Fibroblast of skin of left biceps (primary cell): ENCODE data around the gene SYCP2.

Experiments
- DNase-seq, 2 experiments: peaks; one replicate each; pipeline ENCODE4 v3.0.0-alpha.2; 2013; ENCODE audit warnings: low read depth in 2 of 2

The SYCP2 gene

GRCh38 chr20:59823030-59823423 is 110.4 kb downstream of the SYCP2 start:
- no peak for DNase-seq

- no peak for DNase-seq
Measured at GRCh38 chr20:59822291-59823029, 111.0 kb downstream of the SYCP2 start.

DNA sequence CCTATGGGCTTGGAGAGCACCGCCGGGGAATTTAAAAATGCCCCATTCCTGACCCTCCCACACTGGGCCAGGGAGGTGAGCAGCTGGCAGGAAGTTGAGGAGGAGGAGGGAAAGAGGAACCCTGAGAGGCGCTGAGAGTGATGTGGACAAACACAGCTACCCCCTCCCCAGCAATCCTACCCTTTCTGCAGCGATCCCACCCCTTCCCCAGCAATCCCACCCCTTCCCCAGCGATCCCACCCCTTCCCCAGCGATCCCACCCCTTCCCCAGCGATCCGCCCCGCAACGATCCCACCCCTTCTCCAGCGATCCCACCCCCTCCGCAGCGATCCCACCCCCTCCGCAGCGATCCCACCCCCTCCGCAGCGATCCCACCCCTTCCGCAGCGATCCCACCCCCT is 111.6 kb downstream of the SYCP2 start:
- no peak for DNase-seq

- DNase-seq: no peak
Measured at GRCh38 chr20:59821201-59821600, 112.2 kb downstream of the SYCP2 start.

- no peak for DNase-seq
Measured at GRCh38 chr20:59820204-59821041, 113.0 kb downstream of the SYCP2 start.

DNA sequence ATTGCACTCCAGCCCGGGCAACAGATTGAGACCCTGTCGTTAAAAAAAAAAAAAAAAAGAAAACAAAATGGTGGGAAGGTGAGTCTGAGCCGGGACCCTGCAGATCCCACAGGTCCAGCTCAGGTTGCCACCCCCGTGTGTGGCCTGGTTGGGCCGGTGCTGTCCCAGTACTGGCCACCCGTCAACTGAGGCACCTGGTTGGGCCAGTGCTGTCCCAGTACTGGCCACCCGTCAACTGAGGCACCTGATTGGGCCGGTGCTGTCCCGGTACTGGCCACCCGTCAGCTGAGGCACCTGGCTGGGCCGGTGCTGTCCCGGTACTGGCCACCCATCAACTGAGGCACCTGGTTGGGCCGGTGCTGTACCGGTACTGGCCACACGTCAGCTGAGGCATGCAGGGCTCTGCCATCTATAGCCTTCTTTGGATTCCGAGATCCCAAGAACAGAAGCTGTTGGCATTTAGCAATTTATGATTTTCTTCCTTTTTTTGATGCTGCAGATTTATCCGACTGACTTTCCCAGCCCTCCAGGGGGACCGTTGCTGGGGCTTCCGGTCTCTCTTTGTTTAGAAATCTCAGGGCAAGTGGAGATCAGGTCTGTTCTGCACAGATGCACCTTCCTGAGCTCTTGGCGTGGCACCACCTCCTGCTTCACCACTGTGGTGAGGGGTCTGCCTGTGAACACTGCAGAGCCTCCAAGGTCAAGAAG is 113.8 kb downstream of the SYCP2 start:
- no peak for DNase-seq

GRCh38 chr20:59818911-59819310 is 114.5 kb downstream of the SYCP2 start:
- no peak for DNase-seq

- DNase-seq: no peak
Measured at GRCh38 chr20:59817846-59818615, 115.4 kb downstream of the SYCP2 start.

DNA sequence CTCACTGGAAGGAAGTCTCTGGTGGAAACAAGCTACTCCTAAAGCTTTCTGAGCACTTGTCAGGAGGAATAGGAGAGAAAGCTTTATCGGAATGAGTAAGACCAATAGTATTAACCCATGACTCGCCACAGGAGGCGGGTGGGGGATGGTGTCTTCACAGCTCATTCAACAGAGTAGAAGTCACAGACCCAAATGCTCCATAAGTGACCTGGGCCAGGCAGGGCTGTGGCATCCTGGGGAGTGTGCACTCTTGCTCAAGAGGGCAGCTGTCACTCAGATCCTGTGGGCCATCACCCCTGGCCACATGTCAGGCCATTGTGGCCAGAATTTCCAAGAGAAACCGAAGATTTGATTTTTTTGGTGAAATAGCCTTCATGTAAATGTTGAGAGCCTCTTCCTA is 116.0 kb downstream of the SYCP2 start:
- DNase-seq: no peak

GRCh38 chr20:59816146-59816738 is 117.2 kb downstream of the SYCP2 start:
- no peak for DNase-seq

- DNase-seq: no peak
Measured at GRCh38 chr20:59814840-59815340, 118.5 kb downstream of the SYCP2 start.

DNA sequence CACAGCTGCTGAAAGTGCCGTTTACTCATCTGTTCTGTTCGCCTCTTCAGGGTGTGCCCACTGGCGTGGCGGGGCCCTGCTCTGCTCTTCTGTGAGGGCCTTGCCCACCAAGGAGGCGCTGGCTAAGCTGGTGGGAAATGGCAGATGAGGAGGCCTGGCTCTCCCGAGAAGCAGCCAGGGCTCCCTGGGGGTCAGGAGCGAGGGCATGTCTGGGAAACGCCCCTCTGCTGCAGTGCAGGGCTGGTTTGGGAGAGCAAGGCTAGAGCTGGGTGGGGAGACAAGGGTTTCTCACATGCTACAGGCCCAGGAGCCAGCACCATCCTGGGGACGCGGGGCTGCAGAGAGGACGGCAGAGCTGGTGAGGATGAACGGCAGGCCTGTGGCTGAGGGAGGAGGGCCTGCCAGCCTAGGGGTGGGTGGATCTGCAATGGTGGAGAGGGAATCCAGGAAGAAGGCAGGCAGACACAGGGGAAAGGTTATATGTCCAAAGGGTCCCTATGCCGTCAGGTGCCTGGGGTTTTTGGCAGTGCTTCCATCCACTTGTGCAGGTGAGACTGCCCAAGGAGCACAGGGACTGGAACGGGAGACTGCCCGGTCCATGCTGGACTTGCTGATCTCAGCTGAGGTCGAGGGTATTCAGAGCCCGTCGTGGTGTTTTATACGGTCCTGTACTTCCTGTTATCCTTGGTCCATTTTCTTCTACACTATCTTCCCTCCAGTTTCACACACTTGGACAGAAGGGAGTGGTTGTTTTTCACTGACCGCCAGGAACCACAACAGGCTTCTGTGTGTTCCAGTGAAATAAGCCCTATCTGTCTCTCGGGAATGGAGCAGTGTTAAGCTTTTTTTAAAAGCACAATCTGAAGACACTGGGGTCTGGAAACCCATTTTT is 119.2 kb downstream of the SYCP2 start:
- DNase-seq: no peak
